Measurements from ENCODE around the gene BCL11B. TPM values are rescaled to one million over a fixed set of nuclear protein-coding genes. Genes with fewer than 3 reads are reported as not detected.

BCL11B gene
- total RNA-seq, 1 donor from 2014 or later, result under 0.01 TPM

- no peak for DNase-seq (ENCODE audit: low read depth in 2 of 2)
These were observed 132.8 kb downstream of the BCL11B start for GRCh38 chr14:99138999-99139865.

- no peak for DNase-seq (ENCODE audit: low read depth in 2 of 2)
These were observed 134.0 kb downstream of the BCL11B start for GRCh38 chr14:99137913-99138571.

DNA sequence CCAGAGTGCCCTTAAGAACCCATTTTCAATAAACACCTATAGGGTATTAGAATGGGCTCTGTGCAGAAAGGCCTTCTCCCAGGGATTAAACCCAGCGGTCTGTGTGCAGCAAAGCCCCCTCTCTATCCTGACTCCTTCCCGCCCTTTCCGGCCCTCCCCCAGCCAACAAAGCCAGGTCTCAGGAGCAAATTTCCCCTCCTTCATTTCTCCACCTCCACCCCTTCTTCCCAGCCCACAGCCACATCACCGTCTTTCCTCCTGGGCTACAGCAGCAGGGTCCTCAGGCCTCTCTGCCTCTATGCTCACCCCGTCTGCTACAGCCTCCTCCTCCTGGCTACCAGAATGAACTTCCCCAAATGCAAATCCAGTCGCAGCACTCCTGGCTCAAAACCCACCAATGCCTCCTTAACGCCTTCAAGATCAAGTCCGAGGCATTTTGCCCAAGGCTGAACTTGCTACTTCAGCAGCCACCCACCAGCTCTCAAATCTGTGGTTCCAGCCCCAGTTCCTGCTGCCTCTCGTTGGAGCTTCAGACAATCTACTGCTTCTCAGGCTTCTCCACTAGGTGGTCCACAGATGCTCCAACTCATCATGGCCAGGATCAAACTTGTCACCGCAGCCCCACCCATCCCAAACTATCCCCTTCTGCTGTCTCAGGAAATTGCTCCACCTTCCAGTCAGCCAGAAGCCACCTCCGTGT lies 134.8 kb downstream of the BCL11B start:
- no peak for DNase-seq (ENCODE audit: low read depth in 2 of 2)

DNA sequence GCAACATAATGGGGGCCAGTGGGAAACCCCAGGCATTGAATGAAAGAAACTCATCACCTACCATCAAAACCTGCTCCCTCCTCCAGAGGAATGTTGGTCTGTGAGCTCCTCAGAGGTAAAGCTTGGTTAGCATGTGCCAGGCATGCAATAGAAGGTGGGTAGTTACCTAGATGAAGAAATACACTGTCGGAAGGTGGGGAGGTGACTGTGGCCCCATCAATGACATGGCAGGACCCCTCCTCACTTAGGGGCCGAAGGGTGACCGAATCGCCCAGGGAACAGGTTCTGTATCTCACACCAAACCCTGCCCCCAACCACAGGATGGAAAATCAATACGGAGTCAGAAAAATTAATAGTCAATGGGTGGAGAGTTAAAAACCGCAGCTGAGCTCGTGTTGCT lies 135.6 kb downstream of the BCL11B start:
- DNase-seq (ENCODE audit: low read depth in 2 of 2), result no peak

- no peak for DNase-seq (ENCODE audit: low read depth in 2 of 2)
These were observed 136.0 kb downstream of the BCL11B start for GRCh38 chr14:99136047-99136400.

DNA sequence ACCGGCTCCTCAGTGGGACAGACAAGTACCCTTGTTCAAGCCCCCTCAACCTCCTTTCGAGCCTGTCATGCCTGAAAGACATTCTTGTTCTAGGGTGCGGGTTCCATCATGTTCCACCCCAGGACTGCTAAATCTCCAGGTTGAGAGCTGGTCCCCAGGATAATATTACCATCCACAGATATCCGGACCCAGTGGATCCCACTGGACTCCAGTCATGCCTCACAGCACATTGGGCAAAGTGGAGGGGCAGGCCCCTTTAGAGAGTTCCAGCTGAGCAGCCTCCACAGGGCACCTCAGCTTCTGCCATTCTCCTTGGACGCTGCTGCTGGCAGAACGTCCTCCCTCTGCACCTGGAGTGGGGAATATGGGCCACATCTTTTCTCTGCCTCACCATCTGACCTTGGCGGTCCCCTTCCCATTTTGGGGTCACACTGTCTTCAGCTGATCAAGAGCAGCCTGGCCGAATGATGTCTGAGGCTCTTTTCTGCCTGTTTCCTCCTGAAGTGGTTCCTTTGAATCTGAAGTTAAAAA lies 137.4 kb downstream of the BCL11B start:
- DNase-seq (ENCODE audit: low read depth in 2 of 2), result no peak

- no peak for DNase-seq (ENCODE audit: low read depth in 2 of 2)
These were observed 138.1 kb downstream of the BCL11B start for GRCh38 chr14:99133636-99134515.

DNA sequence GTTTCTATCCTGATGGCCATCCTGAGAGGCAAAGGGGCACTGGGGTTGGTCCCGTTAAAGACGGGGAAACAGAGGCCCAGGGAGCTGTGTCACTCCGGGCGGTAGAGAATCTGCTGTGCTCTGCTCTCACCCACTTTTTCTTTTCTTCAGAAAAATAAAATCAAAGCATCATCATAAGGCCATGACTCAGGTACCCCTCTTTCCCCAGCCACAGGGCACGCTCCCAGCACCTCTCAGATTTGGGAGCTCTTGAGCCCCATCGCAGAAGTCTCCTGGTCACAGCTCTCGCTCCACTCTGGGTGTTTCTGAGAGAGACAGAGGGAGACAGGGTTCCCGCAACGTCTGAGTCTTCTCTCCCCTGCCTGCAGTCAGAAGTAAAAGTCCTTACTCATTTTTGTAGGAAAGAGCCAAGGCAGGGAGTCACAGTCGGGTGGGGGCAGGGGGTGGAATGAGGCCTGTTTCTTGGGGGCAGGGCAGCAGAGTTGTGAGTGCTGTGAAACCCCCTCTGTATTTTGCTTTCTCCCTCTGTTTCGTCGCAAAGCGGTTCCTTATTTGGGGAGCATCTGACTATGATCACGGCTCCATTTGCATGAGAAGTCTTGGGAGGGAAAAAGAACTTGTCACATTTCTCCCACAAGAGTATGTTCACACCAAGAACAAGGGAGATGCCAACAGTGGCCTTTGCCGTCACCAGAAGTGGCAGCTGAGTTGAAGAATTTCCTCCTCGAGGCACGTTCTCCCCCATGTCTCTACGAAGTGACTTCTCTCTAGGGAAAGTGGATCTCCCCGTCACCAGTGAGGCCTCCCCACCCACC lies 139.0 kb downstream of the BCL11B start:
- no peak for DNase-seq (ENCODE audit: low read depth in 2 of 2)

GRCh38 chr14:99131632-99132271 lies 140.2 kb downstream of the BCL11B start:
- DNase-seq (ENCODE audit: low read depth in 2 of 2), result no peak

- DNase-seq (ENCODE audit: low read depth in 2 of 2), result no peak
These were observed 142.0 kb downstream of the BCL11B start for GRCh38 chr14:99129998-99130397.

DNA sequence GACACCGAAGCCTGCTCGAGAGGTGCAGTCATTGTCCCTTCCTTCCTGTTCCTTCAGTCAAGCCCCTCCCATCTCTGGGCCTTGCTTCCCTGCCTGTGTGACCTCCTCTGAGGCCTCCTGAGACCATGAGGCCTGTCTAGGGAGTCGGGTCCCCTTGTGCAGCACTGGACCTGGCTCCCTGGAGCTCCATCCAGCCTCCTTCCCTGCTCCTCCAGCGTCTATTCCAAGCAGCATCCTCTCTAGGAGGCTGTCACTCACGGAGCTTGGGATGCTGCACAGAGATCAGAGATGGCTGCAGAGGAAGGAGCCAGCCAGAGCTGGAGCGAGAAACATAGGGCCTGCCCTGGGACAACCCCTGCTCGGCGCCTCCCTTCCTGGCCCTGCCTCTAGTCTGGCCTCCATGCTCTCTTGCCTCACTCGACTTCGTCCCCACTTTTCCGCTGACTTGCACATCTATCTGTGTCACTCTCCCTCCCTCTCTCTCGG lies 142.7 kb downstream of the BCL11B start:
- DNase-seq (ENCODE audit: low read depth in 2 of 2), result no peak

DNA sequence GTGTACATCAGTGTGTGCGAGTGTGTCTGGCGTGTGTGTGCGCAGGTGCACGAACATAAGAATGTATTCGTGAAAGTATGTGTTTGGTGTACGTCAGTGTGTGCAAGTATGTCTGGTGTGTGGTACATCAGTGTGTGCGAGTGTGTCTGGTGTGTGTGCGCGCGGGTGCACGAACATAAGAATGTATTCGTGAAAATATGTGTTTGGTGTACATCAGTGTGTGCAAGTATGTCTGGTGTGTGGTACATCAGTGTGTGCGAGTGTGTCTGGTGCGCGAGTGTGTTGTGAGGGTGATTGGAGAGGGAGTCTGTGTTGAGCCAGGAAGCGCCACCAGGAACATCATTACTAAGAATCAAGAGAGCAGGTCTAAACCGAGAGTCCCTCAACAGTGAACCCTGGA lies 143.8 kb downstream of the BCL11B start:
- no peak for DNase-seq (ENCODE audit: low read depth in 2 of 2)

DNA sequence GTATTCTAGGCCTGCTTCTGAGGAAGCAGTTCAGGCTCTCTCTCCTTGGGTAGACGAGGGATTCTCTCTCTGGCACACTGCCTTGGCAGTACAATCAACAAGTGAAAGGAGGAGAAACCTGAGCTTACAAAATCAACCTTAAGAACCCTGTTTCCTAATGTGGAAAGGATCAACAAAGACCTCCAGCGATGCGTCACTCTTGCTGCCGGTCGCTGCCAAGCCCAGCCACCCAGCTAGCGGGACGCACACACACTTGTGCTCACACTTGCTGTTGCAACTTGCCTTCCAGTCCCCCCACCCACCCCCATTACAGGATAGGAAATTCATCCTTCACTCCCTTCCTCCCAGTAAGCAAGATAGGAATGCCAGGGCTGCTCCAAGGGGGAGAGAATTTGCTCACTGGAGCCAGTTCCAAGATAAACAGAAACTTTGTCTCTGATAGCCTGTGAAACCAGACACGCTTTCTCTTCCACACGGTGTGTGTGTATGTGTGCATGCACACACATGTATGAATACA lies 144.3 kb downstream of the BCL11B start:
- DNase-seq (ENCODE audit: low read depth in 2 of 2), result no peak

- DNase-seq (ENCODE audit: low read depth in 2 of 2), result no peak
These were observed 146.2 kb downstream of the BCL11B start for GRCh38 chr14:99125616-99126431.

DNA sequence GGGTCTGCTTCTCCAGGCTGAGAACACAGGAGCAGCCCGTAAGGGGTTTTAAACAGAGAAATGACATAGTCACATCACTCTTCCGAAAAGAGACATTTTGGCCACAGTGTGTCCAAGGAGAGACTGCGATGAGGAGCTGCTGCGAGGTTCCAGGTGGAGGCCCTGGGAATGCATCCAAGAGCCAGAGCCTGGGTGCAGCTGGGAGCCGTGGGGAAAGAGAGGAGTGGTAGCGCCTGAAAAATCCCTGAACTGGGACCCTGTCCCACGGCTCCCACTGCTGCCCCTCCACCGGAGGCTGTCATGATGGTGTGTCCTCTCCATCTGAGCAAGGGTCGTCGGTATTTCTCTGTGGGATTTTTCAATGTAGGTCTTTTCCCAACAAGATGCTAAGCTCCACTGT lies 146.9 kb downstream of the BCL11B start:
- DNase-seq (ENCODE audit: low read depth in 2 of 2), result no peak

DNA sequence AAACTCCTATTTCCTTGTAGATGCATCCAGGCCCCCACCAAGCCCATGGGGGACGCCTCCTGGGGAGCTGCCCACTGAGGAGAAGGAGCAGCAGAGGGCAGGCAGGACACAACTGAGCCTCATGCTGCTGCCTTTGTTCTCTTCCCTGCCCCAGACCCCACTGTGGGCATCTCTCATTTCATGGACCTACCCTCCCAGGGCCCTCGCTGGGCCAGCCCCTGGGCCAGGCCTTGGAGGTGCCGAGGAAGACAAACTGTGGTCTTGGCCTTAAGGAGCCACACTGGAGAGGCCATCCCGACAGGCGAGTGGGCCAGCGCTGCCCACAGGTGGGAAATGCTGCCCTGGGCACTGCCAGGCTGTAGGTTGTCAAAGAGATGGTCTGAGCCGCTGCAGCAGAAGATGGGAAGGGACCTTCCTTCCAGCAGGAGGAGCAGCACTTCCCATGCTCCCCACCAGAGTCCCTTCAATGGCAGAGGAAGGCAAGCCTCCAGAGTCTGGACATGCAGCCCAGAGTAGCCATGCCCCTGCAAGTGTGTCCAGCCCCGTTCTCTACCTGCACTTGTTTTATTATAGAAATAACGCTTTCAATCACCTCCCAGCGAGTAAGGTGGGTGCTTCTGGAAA lies 147.4 kb downstream of the BCL11B start:
- no peak for DNase-seq (ENCODE audit: low read depth in 2 of 2)

- DNase-seq (ENCODE audit: low read depth in 2 of 2), result no peak
These were observed 148.7 kb downstream of the BCL11B start for GRCh38 chr14:99123208-99123870.
